Esophagus squamous epithelium (tissue), 5 donors: ENCODE measurements around the gene SNED1. TPM values are rescaled to one million over a fixed set of nuclear protein-coding genes. Genes with fewer than 3 reads are reported as not detected.

Experiments
- DNase-seq: peaks from one replicate; lab custom pipeline; 2025; lab: John Stamatoyannopoulos, UW
- H3K27ac ChIP-seq, 4 donors: fragments of 200-600 bp; sonication (generic); one replicate each; pipeline ENCODE4 v1.5.1; 2016 to 2019; ENCODE audit warnings: mild to moderate bottlenecking in 1 of 4
- H3K27me3 ChIP-seq, 4 donors: fragments of 200-600 bp; sonication (generic); 1 replicate in 3 of 4; 2 replicates in 1 of 4; pipeline versions ENCODE4 v1.5.1 to v1.6.0; 2017 to 2021; ENCODE audit warnings: antibody characterized with exemption in 1 of 4
- H3K36me3 ChIP-seq, 3 donors: fragments of 200-600 bp; sonication (generic); one replicate each; pipeline ENCODE4 v1.5.1; 2016 to 2019
- H3K4me1 ChIP-seq, 3 donors: fragments of 200-600 bp; sonication (generic); one replicate each; pipeline ENCODE4 v1.5.1; 2017 to 2019
- H3K4me3 ChIP-seq, 4 donors: fragments of 200-600 bp; sonication (generic); 1 replicate in 3 of 4; 2 replicates in 1 of 4; pipeline ENCODE4 v1.5.1; 2016 to 2019; ENCODE audit warnings: mild to moderate bottlenecking in 2 of 4, moderate library complexity in 1 of 4
- H3K9me3 ChIP-seq, 3 donors: fragments of 200-600 bp; sonication (generic); one replicate each; pipeline ENCODE4 v1.5.1; 2016 to 2019
- POLR2A ChIP-seq, 4 donors: fragments of 450-650 bp; IDR thresholded peaks; one replicate each; pipeline ENCODE4 v1.6.1; 2017; ENCODE audit warnings: antibody characterized with exemption in 4 of 4, mild to moderate bottlenecking in 4 of 4, moderate library complexity in 3 of 4
- WGBS, 2 donors: methylation state at CpG; one replicate each; pipeline ENCODE4 v1.1.5; 2018; 5-methylcytosine and 5-hydroxymethylcytosine counted together
- intact Hi-C: fragments of 100-400 bp; cut with DNase I; formaldehyde crosslinking; loops from one replicate; pipeline ENCODE4 v1.15.0; 2022
- total RNA-seq, 4 donors: library from RNA; depleted of rRNA; stranded (reverse); fragments of >200 nt; gene quantifications; one replicate each; pipeline ENCODE4 v1.1.0, GENCODE V29; 2016
- TF ChIP-seq, protein P1 (sequence below), 6 experiments: fragments of 450-650 bp in 4 of 6; fragments of 200-600 bp in 2 of 6; sonication (generic) in 2 of 6; IDR thresholded peaks; one replicate each; pipeline ENCODE4 v1.5.1; 2016 to 2019; ENCODE audit warnings: antibody characterized with exemption in 6 of 6, mild to moderate bottlenecking in 4 of 6, moderate library complexity in 4 of 6
- donor health status: DM: yes; HTN: yes; CAD: no.

The SNED1 gene
- total RNA-seq, 4 donors from 2014 or later: 3.3 to 13.9 (median 4.8) TPM

DNA sequence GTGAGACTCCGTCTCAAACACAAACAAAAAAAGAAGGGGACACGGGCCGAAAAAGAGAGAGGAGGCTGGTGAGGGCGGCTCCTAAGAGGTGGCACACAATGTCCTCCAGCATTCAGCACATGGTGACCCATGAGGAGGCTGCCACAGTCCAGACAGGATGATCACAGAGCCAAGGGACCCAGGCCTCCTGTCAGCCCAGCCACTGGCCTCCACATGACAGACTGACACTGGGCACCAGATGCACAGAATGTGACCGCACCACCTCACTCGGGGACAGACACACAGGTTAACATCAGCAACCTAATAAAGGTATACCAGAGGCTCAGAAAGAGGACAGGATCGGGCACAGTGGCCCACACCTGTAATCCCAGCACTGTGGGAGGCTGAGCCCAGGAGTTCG is 129.8 kb downstream of the SNED1 start:
- peaks cover 0 to 12% (median 0%) of the 10 kb centered on the region in 3 donors for H3K4me1 ChIP-seq
- no peaks in the 10 kb centered on the region for H3K9me3 ChIP-seq
- DNase-seq: no peak
- H3K27ac ChIP-seq: no peak overlapping the region
- intact Hi-C loops: no loop called here
- 83 to 90% methylated on average over 4 to 8 of the region's 8 CpGs for WGBS, 2 donors
- peaks cover 0 to 20% (median 0%) of the 10 kb centered on the region in 3 donors for H3K36me3 ChIP-seq
- no peaks in the 10 kb centered on the region for H3K27me3 ChIP-seq
- H3K4me3 ChIP-seq: no peak overlapping the region
- TF ChIP-seq POLR2A (IDR thresholded peaks at IDR 0.05): no peak
- TF ChIP-seq, protein P1, sequence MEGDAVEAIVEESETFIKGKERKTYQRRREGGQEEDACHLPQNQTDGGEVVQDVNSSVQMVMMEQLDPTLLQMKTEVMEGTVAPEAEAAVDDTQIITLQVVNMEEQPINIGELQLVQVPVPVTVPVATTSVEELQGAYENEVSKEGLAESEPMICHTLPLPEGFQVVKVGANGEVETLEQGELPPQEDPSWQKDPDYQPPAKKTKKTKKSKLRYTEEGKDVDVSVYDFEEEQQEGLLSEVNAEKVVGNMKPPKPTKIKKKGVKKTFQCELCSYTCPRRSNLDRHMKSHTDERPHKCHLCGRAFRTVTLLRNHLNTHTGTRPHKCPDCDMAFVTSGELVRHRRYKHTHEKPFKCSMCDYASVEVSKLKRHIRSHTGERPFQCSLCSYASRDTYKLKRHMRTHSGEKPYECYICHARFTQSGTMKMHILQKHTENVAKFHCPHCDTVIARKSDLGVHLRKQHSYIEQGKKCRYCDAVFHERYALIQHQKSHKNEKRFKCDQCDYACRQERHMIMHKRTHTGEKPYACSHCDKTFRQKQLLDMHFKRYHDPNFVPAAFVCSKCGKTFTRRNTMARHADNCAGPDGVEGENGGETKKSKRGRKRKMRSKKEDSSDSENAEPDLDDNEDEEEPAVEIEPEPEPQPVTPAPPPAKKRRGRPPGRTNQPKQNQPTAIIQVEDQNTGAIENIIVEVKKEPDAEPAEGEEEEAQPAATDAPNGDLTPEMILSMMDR (IDR thresholded peaks at IDR 0.05): no peak

DNA sequence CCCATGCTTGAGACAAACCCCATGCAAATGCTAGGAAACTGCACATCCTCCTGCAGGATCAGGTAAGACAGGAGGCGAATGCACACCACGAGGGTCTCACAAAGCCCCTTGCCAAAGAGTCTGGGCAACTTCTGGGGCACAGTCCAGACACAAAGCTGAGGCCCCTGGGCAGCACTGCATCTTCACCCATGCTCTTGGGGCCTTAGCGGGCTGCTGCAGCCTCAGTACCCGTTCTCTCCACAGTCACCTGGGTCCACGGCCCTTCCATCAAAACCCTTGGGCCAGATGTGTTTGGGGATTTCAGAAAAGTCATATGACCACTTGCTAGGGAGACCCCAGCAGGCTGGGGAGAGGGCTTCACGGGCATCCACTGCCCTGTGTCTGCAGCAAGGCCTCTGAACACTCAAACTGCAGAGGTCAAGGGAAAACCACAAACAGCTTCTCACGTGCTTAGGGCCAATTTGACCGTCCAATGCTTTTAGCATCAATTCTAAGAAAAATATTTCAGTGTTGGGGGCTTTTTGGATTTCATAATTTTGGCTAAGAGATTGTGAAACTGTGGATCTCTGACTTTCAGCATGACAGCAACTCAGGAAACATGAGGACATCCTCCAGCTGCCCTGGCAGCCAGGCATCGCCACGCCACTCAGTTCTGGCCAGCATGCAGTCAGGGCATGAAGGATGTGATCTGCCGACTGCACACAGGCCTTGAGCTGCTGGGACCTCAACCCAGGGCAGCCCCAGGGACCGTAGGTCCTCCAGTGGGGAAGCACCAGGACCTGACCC is 130.9 kb downstream of the SNED1 start:
- H3K36me3 ChIP-seq: peaks cover 0 to 20% (median 0%) of the 10 kb centered on the region in 3 donors
- intact Hi-C loops: no loop called here
- no peak overlapping the region for H3K27ac ChIP-seq
- H3K4me1 ChIP-seq: peaks cover 0 to 2% (median 0%) of the 10 kb centered on the region in 3 donors
- no peak overlapping the region for H3K4me3 ChIP-seq
- no peaks in the 10 kb centered on the region for H3K9me3 ChIP-seq
- no peaks in the 10 kb centered on the region for H3K27me3 ChIP-seq
- TF ChIP-seq, protein P1 (IDR thresholded peaks at IDR 0.05): no peak
- TF ChIP-seq POLR2A (IDR thresholded peaks at IDR 0.05): no peak
- no peak for DNase-seq
- whole genome bisulfite sequencing, 2 donors: 52 to 91% methylated on average over 4 to 5 of the region's 12 CpGs

DNA sequence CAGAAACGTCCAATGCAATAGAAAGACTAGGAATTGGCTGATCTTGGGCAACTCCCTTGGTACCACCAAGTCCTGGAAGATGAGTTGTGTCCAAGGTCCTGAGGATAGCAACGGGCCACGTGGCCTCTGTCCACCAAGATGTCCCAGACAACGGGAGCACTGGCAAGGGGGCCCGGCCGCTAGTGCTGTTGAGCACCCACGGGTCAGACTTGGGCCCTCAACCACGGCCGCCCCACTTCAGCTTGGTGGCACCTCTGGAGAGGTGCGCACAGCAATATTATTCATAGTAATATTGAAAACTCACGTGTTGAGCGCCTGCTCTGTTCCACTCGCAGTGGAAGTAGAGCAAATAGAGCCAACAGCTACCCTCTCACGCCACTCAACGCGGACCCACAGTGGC is 131.9 kb downstream of the SNED1 start:
- DNase-seq: no peak
- Histone ChIP-seq H3K27me3 (no peaks in the 10 kb centered on the region), H3K4me3 (no peak overlapping the region), H3K4me1 (no peaks in the 10 kb centered on the region), H3K36me3 (peaks cover 0 to 29% (median 0%) of the 10 kb centered on the region in 3 donors), H3K27ac (no peak overlapping the region), H3K9me3 (no peaks in the 10 kb centered on the region)
- intact Hi-C loops: no loop called here
- no peak for TF ChIP-seq POLR2A (IDR thresholded peaks at IDR 0.05)
- TF ChIP-seq, protein P1 (IDR thresholded peaks at IDR 0.05): no peak
- 90 to 94% methylated on average over 8 to 12 of the region's 16 CpGs for WGBS, 2 donors

DNA sequence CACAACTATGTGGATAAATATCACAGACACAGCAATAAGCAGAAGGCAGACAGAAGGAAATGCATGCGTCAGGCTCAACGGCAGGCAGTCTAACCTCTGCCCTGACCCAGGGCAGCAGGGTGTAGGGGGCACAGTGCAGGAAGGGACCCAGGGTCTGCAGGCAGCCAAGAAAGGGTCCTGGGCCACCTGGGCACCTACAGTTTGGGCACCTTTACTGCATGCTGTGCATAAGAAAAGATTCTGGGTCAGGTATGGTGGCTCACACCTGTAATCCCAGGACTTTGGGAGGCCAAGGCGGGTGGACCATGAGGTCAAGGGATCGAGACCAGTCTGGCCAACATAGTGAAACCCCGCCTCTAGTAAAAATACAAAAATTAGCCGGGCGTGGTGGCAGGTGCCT is 133.1 kb downstream of the SNED1 start:
- no peaks in the 10 kb centered on the region for H3K27me3 ChIP-seq
- no peaks in the 10 kb centered on the region for H3K4me1 ChIP-seq
- H3K9me3 ChIP-seq: no peaks in the 10 kb centered on the region
- 92% methylated on average over 7 of the region's 7 CpGs for WGBS, 2 donors
- no peak overlapping the region for H3K27ac ChIP-seq
- no peak overlapping the region for H3K4me3 ChIP-seq
- intact Hi-C loops: no loop called here
- H3K36me3 ChIP-seq: peaks cover 0 to 33% (median 0%) of the 10 kb centered on the region in 3 donors
- TF ChIP-seq POLR2A (IDR thresholded peaks at IDR 0.05): no peak
- TF ChIP-seq, protein P1 (IDR thresholded peaks at IDR 0.05): no peak
- DNase-seq: no peak
